GM19455 (cell line): Measurements from ENCODE around the gene AGBL5.
A peak's percentile ranks its signal among the peaks of the same experiment; 100 is the strongest.
"Not testable (repeated sequence)": the region's sequence is repeated elsewhere in the genome, so short reads cannot be mapped to it uniquely, and the experiment has no call there.

Experiments
- ATAC-seq: cut with Tn5 transposase; IDR thresholded peaks from one replicate; pipeline ENCODE4 v1.9.1; 2021; ENCODE audit not compliant: unreplicated experiment

AGBL5 gene

GRCh38 chr2:27051902-27052645 is 606 bp downstream of the AGBL5 start:
- ATAC-seq: peak; percentile 2

- ATAC-seq: no peak
Observed at GRCh38 chr2:27053321-27053720, 1.9 kb downstream of the AGBL5 start.

DNA sequence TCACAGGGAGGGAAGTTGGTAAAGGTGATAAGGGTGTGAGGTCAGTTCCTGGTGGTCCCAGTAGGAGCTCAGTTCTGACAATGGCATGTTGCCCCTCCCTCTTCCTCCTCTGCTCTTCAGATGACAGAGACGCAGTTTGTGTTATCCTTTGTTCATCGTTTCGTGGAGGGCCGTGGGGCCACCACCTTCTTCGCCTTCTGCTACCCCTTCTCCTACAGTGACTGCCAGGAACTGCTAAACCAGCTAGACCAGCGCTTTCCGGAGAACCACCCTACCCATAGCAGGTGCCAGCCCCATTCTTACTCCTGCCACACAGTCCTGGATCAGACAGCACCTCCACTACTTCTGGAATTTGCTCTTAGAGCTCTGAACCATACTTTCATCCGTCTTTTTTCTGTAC is 2.3 kb downstream of the AGBL5 start:
- no peak for ATAC-seq

DNA sequence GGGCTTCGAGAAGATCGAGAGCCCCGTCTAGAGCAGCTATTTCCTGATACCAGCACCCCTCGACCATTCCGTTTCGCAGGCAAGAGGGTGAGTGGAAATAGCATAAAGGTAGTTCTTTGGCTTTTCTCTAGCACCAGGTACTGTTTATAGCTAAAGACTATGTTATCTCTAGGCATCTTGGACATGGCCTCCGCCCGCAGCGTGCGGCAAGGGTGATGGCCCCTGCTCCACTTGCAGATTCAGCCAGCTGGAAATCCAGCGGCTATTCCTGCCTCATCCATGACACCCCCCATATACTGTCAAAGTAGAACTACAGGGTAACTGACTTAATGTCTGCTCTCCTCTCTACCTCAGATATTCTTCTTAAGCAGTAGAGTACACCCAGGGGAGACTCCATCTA is 3.3 kb downstream of the AGBL5 start:
- ATAC-seq: no peak

- no peak for ATAC-seq
Observed at GRCh38 chr2:27057184-27057583, 5.7 kb downstream of the AGBL5 start.

DNA sequence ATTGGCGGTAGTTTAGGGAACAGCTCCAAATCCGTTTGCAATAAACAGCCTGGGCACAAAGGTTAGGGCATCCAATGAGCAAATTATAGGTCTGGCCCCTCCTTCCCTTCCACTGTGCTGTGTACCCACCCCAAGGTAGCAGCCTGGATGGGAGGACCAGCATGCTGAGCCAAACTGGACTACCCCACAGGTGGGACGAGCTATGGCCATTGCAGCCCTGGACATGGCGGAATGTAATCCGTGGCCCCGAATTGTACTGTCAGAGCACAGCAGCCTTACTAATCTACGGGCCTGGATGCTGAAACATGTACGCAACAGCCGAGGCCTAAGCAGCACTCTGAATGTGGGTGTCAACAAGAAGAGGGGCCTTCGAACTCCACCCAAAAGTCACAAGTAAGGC is 6.7 kb downstream of the AGBL5 start:
- no peak for ATAC-seq

DNA sequence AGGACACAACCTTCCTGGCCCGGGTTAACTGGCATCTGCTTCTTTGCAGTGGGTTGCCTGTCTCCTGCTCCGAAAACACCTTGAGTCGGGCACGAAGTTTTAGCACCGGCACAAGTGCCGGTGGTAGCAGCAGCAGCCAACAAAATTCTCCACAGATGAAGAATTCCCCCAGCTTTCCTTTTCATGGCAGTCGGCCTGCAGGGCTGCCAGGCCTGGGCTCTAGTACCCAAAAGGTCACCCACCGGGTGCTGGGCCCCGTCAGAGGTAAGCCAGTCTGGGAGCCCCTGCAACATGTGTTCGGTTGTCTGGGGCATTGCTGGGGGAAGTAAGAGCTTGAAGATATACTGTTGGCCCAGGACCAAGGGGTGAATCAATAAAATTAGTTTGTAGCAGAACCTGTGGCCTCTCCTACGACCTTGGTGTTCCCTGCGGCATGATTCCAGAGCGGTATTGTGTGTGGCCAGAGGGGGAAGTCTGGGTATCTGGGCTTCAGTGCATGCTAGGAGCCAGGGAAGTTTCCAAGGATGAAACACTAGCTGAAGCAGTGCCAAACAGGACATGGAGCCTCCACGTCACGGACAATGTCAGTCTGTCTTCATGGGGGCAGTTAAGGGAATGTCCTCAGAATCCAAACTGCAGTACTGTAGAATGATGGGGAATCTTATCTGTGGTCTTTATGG is 7.8 kb downstream of the AGBL5 start:
- no peak for ATAC-seq

GRCh38 chr2:27060323-27060722 is 8.9 kb downstream of the AGBL5 start:
- no peak for ATAC-seq

GRCh38 chr2:27065128-27065527 is 13.7 kb downstream of the AGBL5 start:
- ATAC-seq: no peak

- no peak for ATAC-seq
Observed at GRCh38 chr2:27067385-27067784, 15.9 kb downstream of the AGBL5 start.

- ATAC-seq: no peak
Observed at GRCh38 chr2:27069436-27069835, 18.0 kb downstream of the AGBL5 start.

DNA sequence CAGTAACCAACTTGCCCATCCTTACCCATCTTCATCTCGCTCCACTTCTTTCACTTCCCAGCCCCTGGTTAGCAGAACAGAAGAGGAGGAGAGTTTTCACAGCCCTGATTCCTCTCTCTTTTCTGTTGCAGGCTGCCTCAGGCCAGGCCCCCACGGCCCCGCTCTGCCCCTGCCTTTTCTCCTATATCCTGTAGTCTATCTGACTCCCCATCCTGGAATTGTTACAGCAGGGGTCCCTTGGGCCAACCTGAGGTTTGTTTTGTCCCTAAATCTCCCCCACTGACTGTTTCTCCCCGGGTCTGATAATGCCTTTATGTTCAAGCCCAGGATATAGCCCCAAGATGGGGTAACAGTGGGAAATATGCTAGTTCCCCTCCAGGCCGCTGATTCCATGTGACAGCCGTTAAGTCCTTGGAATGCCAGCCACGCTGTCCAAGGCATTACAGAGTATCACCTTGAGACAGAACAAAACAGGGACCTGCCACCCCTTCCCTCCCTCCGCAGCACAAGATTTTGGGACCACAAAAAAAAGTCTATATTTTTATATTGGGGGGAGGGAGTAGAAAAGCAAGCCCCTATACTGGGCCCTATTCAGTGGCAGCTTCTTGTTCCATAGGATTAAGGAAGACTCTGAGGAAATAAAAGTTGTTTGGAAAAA is 18.6 kb downstream of the AGBL5 start:
- no peak for ATAC-seq

DNA sequence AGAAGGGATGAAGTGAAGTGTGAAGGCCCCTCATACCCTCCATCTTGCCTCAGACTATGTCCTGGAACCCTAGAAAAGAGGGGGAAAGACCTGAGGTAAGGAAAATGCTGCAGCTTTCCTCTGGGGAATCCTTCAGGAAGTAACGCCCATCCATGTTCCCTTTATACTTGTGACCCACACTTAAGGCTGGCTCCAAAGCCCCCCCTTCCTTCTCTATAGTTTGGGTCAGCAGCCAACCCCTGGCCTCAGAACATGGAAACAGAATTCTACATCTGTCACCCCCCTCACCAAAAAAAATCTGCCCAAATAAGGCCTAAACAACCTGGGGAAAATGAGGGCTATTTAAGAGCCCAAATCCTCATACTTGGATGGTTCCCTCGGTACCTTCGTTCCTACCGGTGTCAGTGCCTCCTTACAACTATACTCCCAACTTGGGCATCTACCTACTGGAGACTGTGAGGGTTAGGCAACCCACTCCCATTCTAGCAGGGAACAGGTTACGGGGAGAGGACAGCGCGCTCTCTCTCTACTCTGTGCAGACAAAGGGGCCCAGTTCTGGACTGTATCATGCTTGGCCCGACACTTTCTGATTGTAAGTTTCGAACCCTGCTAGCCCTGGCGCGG is 19.3 kb downstream of the AGBL5 start:
- ATAC-seq: no peak

DNA sequence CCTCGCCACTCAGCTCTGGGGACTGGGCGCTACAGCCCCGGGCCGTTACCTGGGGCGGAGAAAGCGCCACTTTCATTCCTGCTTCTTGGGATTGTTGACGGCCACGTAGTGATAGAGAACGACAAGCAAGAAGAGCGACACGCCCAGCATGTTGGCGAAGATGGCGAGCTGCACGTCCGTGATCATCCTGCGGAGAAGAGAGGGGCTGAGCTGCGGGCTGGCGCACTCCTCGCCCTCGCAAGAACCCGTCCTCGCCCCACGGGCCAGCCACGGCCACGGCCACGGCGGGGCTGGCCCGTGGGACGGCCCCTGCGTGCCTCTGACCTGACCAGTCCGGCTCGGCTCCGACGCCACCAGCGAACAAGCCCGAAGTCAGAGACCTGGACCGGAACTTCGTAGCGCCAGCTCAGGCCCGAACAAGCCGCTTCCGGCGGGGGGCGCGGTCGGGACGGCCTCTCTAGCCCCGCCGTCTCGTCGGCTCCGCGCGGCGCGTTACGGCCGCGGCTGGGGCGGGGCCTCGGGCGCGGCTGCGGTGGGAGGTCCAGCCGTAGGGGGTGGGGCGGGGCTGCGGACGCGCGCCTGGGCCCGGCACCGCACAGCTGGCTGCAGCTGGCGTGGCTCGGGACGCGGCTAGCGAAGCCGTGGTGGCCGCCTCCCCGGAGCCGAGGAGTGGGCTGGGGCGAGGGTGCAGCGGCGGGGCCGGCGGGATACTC is 20.0 kb downstream of the AGBL5 start, which contains the start of gene OST4:
Gene OST4, minus strand, starts transcription at position 378 of the 713 bp plus-strand sequence.
- ATAC-seq: peak; percentile 87

GRCh38 chr2:27071990-27072830 is 20.7 kb downstream of the AGBL5 start:
- ATAC-seq: peak; percentile 6

DNA sequence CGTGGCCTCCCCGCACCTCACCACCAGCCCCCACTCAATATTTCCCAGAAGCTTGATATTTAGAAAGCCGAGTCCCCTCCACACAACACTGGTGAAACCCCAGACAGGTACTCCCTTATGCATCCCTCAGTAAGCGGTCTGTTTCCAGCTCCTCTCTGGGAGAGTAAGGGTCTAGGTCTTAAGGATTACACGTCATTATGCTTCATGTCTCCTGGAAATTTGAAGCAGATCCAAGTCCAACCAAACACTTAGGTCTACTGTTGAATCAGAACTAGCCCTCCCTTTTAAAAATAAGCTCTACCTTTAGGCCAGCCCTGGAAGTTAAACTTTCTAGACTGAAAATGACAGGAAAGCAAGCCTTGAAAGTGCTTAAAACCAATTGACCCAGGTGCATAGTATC is 21.5 kb downstream of the AGBL5 start:
- ATAC-seq: no peak

- ATAC-seq: no peak
Observed at GRCh38 chr2:27073782-27074181, 22.3 kb downstream of the AGBL5 start.

- ATAC-seq: no peak
Observed at GRCh38 chr2:27074738-27075565, 23.5 kb downstream of the AGBL5 start.

DNA sequence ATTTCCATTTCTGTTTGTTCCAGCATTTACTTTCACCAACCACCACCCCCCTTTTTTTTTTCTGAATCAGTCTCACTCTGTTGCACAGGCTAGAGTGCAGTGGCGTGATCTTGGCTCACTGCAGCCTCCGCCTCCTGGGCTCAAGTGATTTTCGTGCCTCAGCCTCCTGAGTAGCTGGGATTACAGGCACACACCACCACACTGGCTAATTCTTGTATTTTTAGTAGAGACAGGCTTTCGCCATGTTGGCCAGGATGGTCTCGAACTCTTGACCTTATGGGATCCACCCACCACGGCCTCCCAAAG is 24.1 kb downstream of the AGBL5 start:
- ATAC-seq: not testable (repeated sequence)
